Type B pancreatic cell (in vitro differentiated cells): ENCODE results near the gene ATL1. TPM values are rescaled to one million over a fixed set of nuclear protein-coding genes. Genes with fewer than 3 reads are reported as not detected.

Source experiments
- DNase-seq: peaks from one replicate; pipeline ENCODE4 v3.0.0; 2021; ENCODE audit warnings: mixed read lengths; ENCODE audit not compliant: unreplicated experiment; ENCODE audit errors: extremely low spot score
- H3K27ac Mint-ChIP-seq: 2 replicates; pipeline ENCODE4 v1.8.0; 2021; ENCODE audit warnings: mild to moderate bottlenecking, mixed read lengths
- H3K27me3 Mint-ChIP-seq: 2 replicates; pipeline ENCODE4 v1.8.0; 2021; ENCODE audit warnings: mixed read lengths
- H3K36me3 Mint-ChIP-seq: 2 replicates; pipeline ENCODE4 v1.8.0; 2021; ENCODE audit warnings: mixed read lengths
- H3K4me1 Mint-ChIP-seq: one replicate; pipeline ENCODE4 v1.8.0; 2021; ENCODE audit warnings: mixed read lengths; ENCODE audit not compliant: unreplicated experiment
- H3K4me3 Mint-ChIP-seq: 2 replicates; pipeline ENCODE4 v1.8.0; 2021; ENCODE audit warnings: mild to moderate bottlenecking, mixed read lengths
- H3K9me3 Mint-ChIP-seq: 2 replicates; pipeline ENCODE4 v1.8.0; 2021; ENCODE audit warnings: mixed read lengths
- total RNA-seq: library from RNA; stranded (reverse); gene quantifications from 2 replicates; pipeline ENCODE4 v1.2.1, GENCODE V29; 2021; ENCODE audit warnings: low replicate concordance
- TF ChIP-seq, protein P1 (sequence below): fragments of 200-600 bp; sonication (generic); conservative IDR thresholded peaks from 2 replicates; pipeline ENCODE4 v1.5.0; 2021; ENCODE audit warnings: antibody characterized with exemption, mild to moderate bottlenecking

Gene ATL1
- total RNA-seq, 1 donor from 2014 or later, result 5.7 TPM

DNA sequence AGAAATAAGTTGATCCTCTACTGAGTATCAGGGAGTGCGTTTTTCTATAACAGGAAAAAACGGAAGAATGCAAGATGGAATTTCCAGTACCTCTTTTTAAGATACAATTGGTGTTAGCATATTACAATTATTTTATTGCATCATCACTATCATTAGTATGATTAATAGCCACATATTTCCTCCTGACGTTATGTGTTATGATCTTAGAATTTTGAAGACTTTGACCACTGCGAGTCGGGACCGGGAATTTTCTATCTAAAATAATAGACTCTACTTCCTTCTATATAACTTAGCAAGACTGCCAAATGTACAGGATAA is 108.8 kb downstream of the ATL1 start:
- DNase-seq, result no peak
- H3K36me3 Mint-ChIP-seq, result peaks cover 7% of the 10 kb centered on the region
- H3K27me3 Mint-ChIP-seq, result no peaks in the 10 kb centered on the region
- no peak overlapping the region for H3K27ac Mint-ChIP-seq
- peaks cover 6% of the 10 kb centered on the region for H3K4me1 Mint-ChIP-seq
- H3K4me3 Mint-ChIP-seq, result no peak overlapping the region
- H3K9me3 Mint-ChIP-seq, result no peaks in the 10 kb centered on the region
- TF ChIP-seq, protein P1, sequence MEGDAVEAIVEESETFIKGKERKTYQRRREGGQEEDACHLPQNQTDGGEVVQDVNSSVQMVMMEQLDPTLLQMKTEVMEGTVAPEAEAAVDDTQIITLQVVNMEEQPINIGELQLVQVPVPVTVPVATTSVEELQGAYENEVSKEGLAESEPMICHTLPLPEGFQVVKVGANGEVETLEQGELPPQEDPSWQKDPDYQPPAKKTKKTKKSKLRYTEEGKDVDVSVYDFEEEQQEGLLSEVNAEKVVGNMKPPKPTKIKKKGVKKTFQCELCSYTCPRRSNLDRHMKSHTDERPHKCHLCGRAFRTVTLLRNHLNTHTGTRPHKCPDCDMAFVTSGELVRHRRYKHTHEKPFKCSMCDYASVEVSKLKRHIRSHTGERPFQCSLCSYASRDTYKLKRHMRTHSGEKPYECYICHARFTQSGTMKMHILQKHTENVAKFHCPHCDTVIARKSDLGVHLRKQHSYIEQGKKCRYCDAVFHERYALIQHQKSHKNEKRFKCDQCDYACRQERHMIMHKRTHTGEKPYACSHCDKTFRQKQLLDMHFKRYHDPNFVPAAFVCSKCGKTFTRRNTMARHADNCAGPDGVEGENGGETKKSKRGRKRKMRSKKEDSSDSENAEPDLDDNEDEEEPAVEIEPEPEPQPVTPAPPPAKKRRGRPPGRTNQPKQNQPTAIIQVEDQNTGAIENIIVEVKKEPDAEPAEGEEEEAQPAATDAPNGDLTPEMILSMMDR, result no peak

GRCh38 chr14:50669441-50669986 is 109.6 kb downstream of the ATL1 start:
- no peak overlapping the region for H3K27ac Mint-ChIP-seq
- peaks cover 4% of the 10 kb centered on the region for H3K4me1 Mint-ChIP-seq
- H3K36me3 Mint-ChIP-seq, result peaks cover 3% of the 10 kb centered on the region
- no peaks in the 10 kb centered on the region for H3K27me3 Mint-ChIP-seq
- DNase-seq, result no peak
- no peaks in the 10 kb centered on the region for H3K9me3 Mint-ChIP-seq
- no peak overlapping the region for H3K4me3 Mint-ChIP-seq
- TF ChIP-seq, protein P1, result no peak

GRCh38 chr14:50670196-50670865 is 110.4 kb downstream of the ATL1 start:
- DNase-seq, result no peak

GRCh38 chr14:50670866-50671256 is 110.9 kb downstream of the ATL1 start:
- no peaks in the 10 kb centered on the region for H3K9me3 Mint-ChIP-seq
- H3K27me3 Mint-ChIP-seq, result no peaks in the 10 kb centered on the region
- no peak for DNase-seq
- TF ChIP-seq, protein P1, result no peak
- H3K36me3 Mint-ChIP-seq, result no peaks in the 10 kb centered on the region
- H3K4me3 Mint-ChIP-seq, result no peak overlapping the region
- no peak overlapping the region for H3K27ac Mint-ChIP-seq
- peaks cover 4% of the 10 kb centered on the region for H3K4me1 Mint-ChIP-seq

More at GRCh38 chr14:50670196-50670865, 110.4 kb downstream of the ATL1 start:
- no peak overlapping the region for H3K4me3 Mint-ChIP-seq
- TF ChIP-seq, protein P1, result no peak
- H3K27me3 Mint-ChIP-seq, result no peaks in the 10 kb centered on the region
- peaks cover 4% of the 10 kb centered on the region for H3K4me1 Mint-ChIP-seq
- no peak overlapping the region for H3K27ac Mint-ChIP-seq
- H3K9me3 Mint-ChIP-seq, result no peaks in the 10 kb centered on the region
- H3K36me3 Mint-ChIP-seq, result no peaks in the 10 kb centered on the region

DNA sequence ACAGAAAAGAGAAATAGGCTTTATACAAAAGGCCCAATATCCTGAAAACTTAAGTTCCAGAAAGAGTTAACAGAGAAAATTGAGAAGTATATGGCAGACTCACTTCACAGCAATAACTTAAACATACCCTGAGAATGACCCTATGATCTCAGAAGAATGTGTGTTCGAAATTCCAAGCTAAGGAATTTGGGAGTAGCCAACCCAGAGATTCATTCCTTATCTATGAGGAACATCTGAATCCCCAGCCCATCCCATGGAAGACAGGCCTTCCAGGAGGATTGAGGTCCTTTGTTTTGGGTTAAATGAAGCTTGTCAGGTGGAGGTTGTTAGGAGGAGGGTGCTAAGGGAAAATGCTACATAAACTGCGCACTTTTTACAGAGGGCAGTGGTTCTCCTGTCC is 115.7 kb downstream of the ATL1 start:
- Mint-ChIP-seq H3K4me3 (no peak overlapping the region), H3K36me3 (no peaks in the 10 kb centered on the region), H3K4me1 (peaks cover 4% of the 10 kb centered on the region), H3K27ac (no peak overlapping the region), H3K27me3 (no peaks in the 10 kb centered on the region), H3K9me3 (no peaks in the 10 kb centered on the region)
- TF ChIP-seq, protein P1, result no peak
- DNase-seq, result no peak
